Lower lobe of right lung (tissue), 2 donors: ENCODE measurements around the gene SLC34A1. TPM values are rescaled to one million over a fixed set of nuclear protein-coding genes. Genes with fewer than 3 reads are reported as not detected.

Source experiments
- ATAC-seq, 2 donors: fragments of 200-7000 bp; cut with Tn5 transposase; one replicate each; pipeline ENCODE4 v1.9.1; 2020 to 2022; ENCODE audit warnings: mild to moderate bottlenecking in 2 of 2, moderate library complexity in 2 of 2
- DNase-seq: peaks from one replicate; pipeline ENCODE4 v3.0.0-alpha.2; 2020
- H3K27ac ChIP-seq: fragments of 200-600 bp; one replicate; pipeline ENCODE4 v1.8.0; 2022
- H3K27me3 ChIP-seq: fragments of 200-600 bp; one replicate; pipeline ENCODE4 v1.8.0; 2022; ENCODE audit warnings: low read depth
- H3K36me3 ChIP-seq: fragments of 200-600 bp; one replicate; pipeline ENCODE4 v1.8.0; 2022; ENCODE audit warnings: mild to moderate bottlenecking
- H3K4me1 ChIP-seq: fragments of 200-600 bp; one replicate; pipeline ENCODE4 v1.8.0; 2022
- H3K4me3 ChIP-seq: fragments of 200-600 bp; one replicate; pipeline ENCODE4 v1.8.0; 2022; ENCODE audit warnings: mild to moderate bottlenecking
- H3K9me3 ChIP-seq: fragments of 200-600 bp; one replicate; pipeline ENCODE4 v1.8.0; 2022
- CTCF ChIP-seq: fragments of 200-600 bp; IDR thresholded peaks from one replicate; pipeline ENCODE4 v1.8.0; 2022; ENCODE audit warnings: antibody characterized with exemption, mild to moderate bottlenecking
- intact Hi-C: fragments of 100-400 bp; cut with DNase I; formaldehyde crosslinking; loops from one replicate; pipeline ENCODE4 v1.11.0; 2022
- total RNA-seq: library from RNA; stranded (reverse); fragmentation: NEBNext Ultra II Directional; extraction: Animal tissue kit (Norgen Biotek cat#: 25700); gene quantifications from one replicate; pipeline ENCODE4 v1.2.1, GENCODE V29; 2021
- donor health status: DM: no; HTN: yes; CAD: no; lungs with severe emphysema.

Gene SLC34A1
- total RNA-seq, 1 donor from 2014 or later, result not detected

- Histone ChIP-seq H3K27ac (peak overlapping the region; percentile 90), H3K4me1 (peaks cover 62% of the 10 kb centered on the region), H3K27me3 (no peaks in the 10 kb centered on the region), H3K36me3 (peaks cover 45% of the 10 kb centered on the region), H3K4me3 (no peak overlapping the region), H3K9me3 (no peaks in the 10 kb centered on the region)
- no peak for TF ChIP-seq CTCF
- ATAC-seq (no peak), DNase-seq (no peak)
- intact Hi-C loops, result no loop called here
Observed at GRCh38 chr5:177430140-177430951, 46.1 kb downstream of the SLC34A1 start.

- Histone ChIP-seq H3K27me3 (no peaks in the 10 kb centered on the region), H3K9me3 (no peaks in the 10 kb centered on the region), H3K4me3 (peak overlapping the region; percentile 2), H3K27ac (peak overlapping the region; percentile 90), H3K4me1 (peaks cover 58% of the 10 kb centered on the region), H3K36me3 (peaks cover 51% of the 10 kb centered on the region)
- no peak for TF ChIP-seq CTCF
- ATAC-seq (no peak), DNase-seq (no peak)
- intact Hi-C loops, result no loop called here
Observed at GRCh38 chr5:177430972-177431316, 46.7 kb downstream of the SLC34A1 start.

- Histone ChIP-seq H3K4me1 (peaks cover 58% of the 10 kb centered on the region), H3K4me3 (peak overlapping the region; percentile 2), H3K27me3 (no peaks in the 10 kb centered on the region), H3K36me3 (peaks cover 57% of the 10 kb centered on the region), H3K27ac (peak overlapping the region; percentile 90), H3K9me3 (no peaks in the 10 kb centered on the region)
- ATAC-seq (peak; percentile 4 to 18), DNase-seq (peak; percentile 75)
- intact Hi-C loops, result no loop called here
- TF ChIP-seq CTCF, result no peak
Observed at GRCh38 chr5:177431317-177432142, 47.3 kb downstream of the SLC34A1 start.

GRCh38 chr5:177432143-177432838 lies 48.1 kb downstream of the SLC34A1 start:
- ATAC-seq (no peak), DNase-seq (no peak)
- TF ChIP-seq CTCF, result no peak
- Histone ChIP-seq H3K9me3 (no peaks in the 10 kb centered on the region), H3K4me1 (peaks cover 56% of the 10 kb centered on the region), H3K27me3 (no peaks in the 10 kb centered on the region), H3K27ac (peak overlapping the region; percentile 90), H3K4me3 (no peak overlapping the region), H3K36me3 (peaks cover 64% of the 10 kb centered on the region)
- intact Hi-C loops, result no loop called here

GRCh38 chr5:177432839-177433657 lies 48.8 kb downstream of the SLC34A1 start:
- H3K4me1 ChIP-seq, result peaks cover 48% of the 10 kb centered on the region

More at GRCh38 chr5:177432839-177433657, 48.8 kb downstream of the SLC34A1 start:
- Histone ChIP-seq H3K27ac (no peak overlapping the region), H3K27me3 (no peaks in the 10 kb centered on the region), H3K36me3 (peaks cover 72% of the 10 kb centered on the region), H3K4me3 (no peak overlapping the region), H3K9me3 (no peaks in the 10 kb centered on the region)
- intact Hi-C loops, result no loop called here
- ATAC-seq, result no peak
- no peak for TF ChIP-seq CTCF
- DNase-seq, result no peak
